ENCODE data around the gene ALG12. TPM values are rescaled to one million over a fixed set of nuclear protein-coding genes. Genes with fewer than 3 reads are reported as not detected.

The ALG12 gene
- total RNA-seq, 1 experiment from 2014 or later: 25.4 TPM

DNA sequence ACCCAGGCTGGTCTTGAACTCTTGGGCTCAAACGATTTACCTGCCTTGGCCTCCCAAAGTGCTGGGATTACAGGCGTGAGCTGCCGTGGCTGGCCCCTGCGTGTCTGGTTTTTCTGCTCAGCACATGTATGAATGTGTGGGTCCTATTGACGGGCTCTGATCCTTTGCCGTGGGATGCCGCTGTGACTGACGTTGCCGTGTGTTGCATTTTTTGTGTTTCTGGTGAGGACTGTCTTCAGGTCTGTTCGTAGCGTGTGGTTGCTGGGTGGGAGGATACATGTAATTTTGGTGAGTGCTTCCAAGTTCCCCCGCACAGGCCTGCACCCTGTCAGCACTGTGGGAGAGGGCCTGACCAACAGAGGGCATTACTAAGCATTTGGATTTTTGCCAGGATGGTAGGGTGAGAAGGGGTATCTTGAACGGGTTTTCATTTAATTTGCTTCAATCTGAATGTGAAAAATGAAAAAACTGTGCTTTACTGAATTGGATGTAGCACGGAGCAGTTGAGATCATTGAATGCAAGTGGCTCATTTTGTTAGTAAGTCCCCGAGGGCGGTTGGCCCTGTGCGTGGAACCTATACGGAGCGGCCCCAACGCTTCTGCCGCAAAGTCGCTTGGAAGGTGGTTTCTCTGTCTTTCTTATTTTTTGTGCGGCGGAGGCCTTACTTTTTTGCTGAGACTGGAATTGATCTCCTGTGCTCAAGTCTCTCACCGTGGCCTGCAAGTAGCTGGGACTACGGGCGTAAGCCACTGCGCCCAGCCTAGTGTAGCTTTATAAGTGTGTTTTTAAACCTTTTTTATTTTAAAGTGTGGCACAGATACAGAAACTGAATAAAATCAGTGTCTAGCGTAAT is 56.4 kb downstream of the ALG12 start:
- peaks cover 7% of the 10 kb centered on the region for H3K36me3 Mint-ChIP-seq (ENCODE audit: insufficient read depth, unreplicated experiment)
- no peak overlapping the region for H3K4me3 Mint-ChIP-seq (ENCODE audit: low read depth, unreplicated experiment)
- no peaks in the 10 kb centered on the region for H3K4me1 Mint-ChIP-seq (ENCODE audit: low read depth, unreplicated experiment)
- CTCF ChIA-PET: no interaction called here
- DNase-seq: no peak
- TF ChIP-seq, protein P1, sequence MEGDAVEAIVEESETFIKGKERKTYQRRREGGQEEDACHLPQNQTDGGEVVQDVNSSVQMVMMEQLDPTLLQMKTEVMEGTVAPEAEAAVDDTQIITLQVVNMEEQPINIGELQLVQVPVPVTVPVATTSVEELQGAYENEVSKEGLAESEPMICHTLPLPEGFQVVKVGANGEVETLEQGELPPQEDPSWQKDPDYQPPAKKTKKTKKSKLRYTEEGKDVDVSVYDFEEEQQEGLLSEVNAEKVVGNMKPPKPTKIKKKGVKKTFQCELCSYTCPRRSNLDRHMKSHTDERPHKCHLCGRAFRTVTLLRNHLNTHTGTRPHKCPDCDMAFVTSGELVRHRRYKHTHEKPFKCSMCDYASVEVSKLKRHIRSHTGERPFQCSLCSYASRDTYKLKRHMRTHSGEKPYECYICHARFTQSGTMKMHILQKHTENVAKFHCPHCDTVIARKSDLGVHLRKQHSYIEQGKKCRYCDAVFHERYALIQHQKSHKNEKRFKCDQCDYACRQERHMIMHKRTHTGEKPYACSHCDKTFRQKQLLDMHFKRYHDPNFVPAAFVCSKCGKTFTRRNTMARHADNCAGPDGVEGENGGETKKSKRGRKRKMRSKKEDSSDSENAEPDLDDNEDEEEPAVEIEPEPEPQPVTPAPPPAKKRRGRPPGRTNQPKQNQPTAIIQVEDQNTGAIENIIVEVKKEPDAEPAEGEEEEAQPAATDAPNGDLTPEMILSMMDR (IDR thresholded peaks at IDR 0.05; ENCODE audit: unreplicated experiment): no peak
- intact Hi-C loops (cut with micrococcal nuclease; ENCODE audit: unreplicated experiment): no loop called here
- BruUV-seq (replicated peaks): no TSS peak
- H3K9me3 Mint-ChIP-seq (ENCODE audit: low read depth, unreplicated experiment): peaks cover 7% of the 10 kb centered on the region
- H3K27me3 Mint-ChIP-seq (ENCODE audit: unreplicated experiment): no peaks in the 10 kb centered on the region
- H3K27ac Mint-ChIP-seq (ENCODE audit: unreplicated experiment): no peak overlapping the region

DNA sequence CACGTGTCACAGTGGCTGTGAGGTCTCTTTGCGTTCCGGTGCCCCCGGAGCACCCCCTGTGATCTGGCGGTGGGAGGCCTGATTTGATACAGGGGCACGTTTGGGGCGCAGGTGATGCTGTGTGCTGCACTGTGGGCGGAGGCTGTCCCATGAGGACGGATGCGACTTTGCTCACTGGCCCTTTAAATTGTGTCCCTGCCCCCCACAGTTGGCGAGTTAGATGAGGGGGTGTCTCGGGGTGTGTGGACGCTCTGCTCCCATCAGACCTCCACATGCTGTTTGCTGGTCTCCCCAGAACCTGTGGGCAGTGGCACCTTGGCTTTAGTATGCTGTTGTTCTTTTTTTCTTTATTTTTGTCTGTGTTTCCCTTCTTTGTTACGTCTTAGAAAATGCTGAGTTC is 59.4 kb downstream of the ALG12 start:
- BruUV-seq (replicated peaks): no TSS peak
- no peak overlapping the region for H3K27ac Mint-ChIP-seq (ENCODE audit: unreplicated experiment)
- H3K4me3 Mint-ChIP-seq (ENCODE audit: low read depth, unreplicated experiment): no peak overlapping the region

DNA sequence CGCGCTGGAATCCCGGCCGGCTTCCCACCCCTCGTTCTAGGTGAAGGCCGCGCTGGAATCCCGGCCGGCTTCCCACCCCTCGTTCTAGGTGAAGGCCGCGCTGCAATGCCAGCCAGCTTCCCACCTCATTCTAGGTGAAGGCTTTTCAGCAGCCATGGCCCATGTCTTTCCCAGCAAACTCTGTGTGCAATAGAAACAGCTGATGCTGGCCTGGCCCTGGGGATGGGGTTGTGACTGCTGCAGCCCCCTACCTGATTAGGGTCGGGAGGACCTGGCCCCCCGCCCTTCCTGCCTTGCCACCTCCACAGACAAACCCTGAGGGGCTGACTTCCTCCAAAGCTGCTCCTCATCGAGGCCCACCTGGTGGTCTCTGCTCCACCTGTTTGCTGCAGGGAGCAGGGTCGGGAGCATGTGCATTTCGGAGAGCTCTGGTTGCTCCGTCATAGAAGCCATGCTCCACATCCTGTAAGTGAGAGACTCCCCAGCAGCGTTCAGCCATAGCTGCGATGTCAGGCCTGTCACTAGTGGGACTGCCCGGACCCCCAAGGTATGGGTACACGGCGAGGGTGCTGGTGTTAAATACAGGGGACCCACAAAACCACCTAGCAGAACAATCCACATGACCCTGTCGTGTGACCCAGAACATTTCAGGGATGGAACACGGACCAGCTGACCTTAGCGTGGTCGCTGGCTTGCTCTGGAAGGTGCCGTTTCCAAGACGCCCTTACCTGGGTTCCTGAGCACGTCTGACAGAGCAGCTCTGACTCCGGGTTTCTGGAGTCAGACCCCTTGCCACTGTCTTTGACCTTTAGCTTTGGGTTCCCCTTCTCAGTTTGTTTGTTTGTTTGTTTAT is 61.2 kb downstream of the ALG12 start:
- TF ChIP-seq, protein P1 (IDR thresholded peaks at IDR 0.05; ENCODE audit: unreplicated experiment): no peak
- no peak overlapping the region for H3K27ac Mint-ChIP-seq (ENCODE audit: unreplicated experiment)
- CTCF ChIA-PET: no interaction called here
- H3K4me1 Mint-ChIP-seq (ENCODE audit: low read depth, unreplicated experiment): peaks cover 20% of the 10 kb centered on the region
- H3K9me3 Mint-ChIP-seq (ENCODE audit: low read depth, unreplicated experiment): no peaks in the 10 kb centered on the region
- H3K27me3 Mint-ChIP-seq (ENCODE audit: unreplicated experiment): peaks cover 2% of the 10 kb centered on the region
- intact Hi-C loops (cut with micrococcal nuclease; ENCODE audit: unreplicated experiment): no loop called here
- no peak for DNase-seq
- H3K36me3 Mint-ChIP-seq (ENCODE audit: insufficient read depth, unreplicated experiment): peaks cover 34% of the 10 kb centered on the region
- H3K4me3 Mint-ChIP-seq (ENCODE audit: low read depth, unreplicated experiment): no peak overlapping the region
- BruUV-seq (replicated peaks): no TSS peak

More for the DNA sequence above, 59.4 kb downstream of the ALG12 start:
- Mint-ChIP-seq H3K36me3 (ENCODE audit: insufficient read depth, unreplicated experiment) (peaks cover 24% of the 10 kb centered on the region), H3K4me1 (ENCODE audit: low read depth, unreplicated experiment) (peaks cover 20% of the 10 kb centered on the region), H3K9me3 (ENCODE audit: low read depth, unreplicated experiment) (no peaks in the 10 kb centered on the region), H3K27me3 (ENCODE audit: unreplicated experiment) (no peaks in the 10 kb centered on the region)
- TF ChIP-seq, protein P1 (IDR thresholded peaks at IDR 0.05; ENCODE audit: unreplicated experiment): no peak
- DNase-seq: no peak
- intact Hi-C loops (cut with micrococcal nuclease; ENCODE audit: unreplicated experiment): no loop called here
- CTCF ChIA-PET: interaction anchor here (0.6 kb wide), 1 partner anchor 13 kb away, joined by 3 read pairs; no protein-coding TSS in a partner anchor

GRCh38 chr22:49856343-49856742 is 61.9 kb downstream of the ALG12 start:
- peak overlapping the region; percentile 94 for H3K4me3 Mint-ChIP-seq (ENCODE audit: low read depth, unreplicated experiment)
- H3K36me3 Mint-ChIP-seq (ENCODE audit: insufficient read depth, unreplicated experiment): peaks cover 39% of the 10 kb centered on the region
- H3K27ac Mint-ChIP-seq (ENCODE audit: unreplicated experiment): peak overlapping the region; percentile 89
- DNase-seq: no peak
- CTCF ChIA-PET: interaction anchor here (1.4 kb wide), 1 partner anchor 41 kb away, joined by 6 read pairs; no protein-coding TSS in a partner anchor
- H3K27me3 Mint-ChIP-seq (ENCODE audit: unreplicated experiment): peaks cover 8% of the 10 kb centered on the region
- TF ChIP-seq, protein P1 (IDR thresholded peaks at IDR 0.05; ENCODE audit: unreplicated experiment): no peak
- peaks cover 27% of the 10 kb centered on the region for H3K4me1 Mint-ChIP-seq (ENCODE audit: low read depth, unreplicated experiment)
- no TSS peak for BruUV-seq (replicated peaks)
- H3K9me3 Mint-ChIP-seq (ENCODE audit: low read depth, unreplicated experiment): no peaks in the 10 kb centered on the region
- intact Hi-C loops (cut with micrococcal nuclease; ENCODE audit: unreplicated experiment): no loop called here
